Measurements from ENCODE around the gene TOM1. TPM values are rescaled to one million over a fixed set of nuclear protein-coding genes. Genes with fewer than 3 reads are reported as not detected.
A peak's percentile ranks its signal among the peaks of the same experiment; 100 is the strongest.
"Not testable (repeated sequence)": the region's sequence is repeated elsewhere in the genome, so short reads cannot be mapped to it uniquely, and the experiment has no call there.

The TOM1 gene
- total and polyA plus RNA-seq, 7 experiments from 2014 or later, result 32.3 to 225 (median 55.3) TPM

- Mint-ChIP-seq H3K9me3 (no peaks in the 10 kb centered on the region), H3K27ac (no peak overlapping the region), H3K4me3 (no peak overlapping the region), H3K27me3 (peaks cover 0 to 3% (median under 1%) of the 10 kb centered on the region in 5 donors), H3K36me3 (no peaks in the 10 kb centered on the region), H3K4me1 (peaks cover 0 to 9% (median 0%) of the 10 kb centered on the region in 7 donors)
- no peaks in the 10 kb centered on the region for H3K4me1 ChIP-seq (ENCODE audit: control insufficient read depth in 2 of 2, insufficient read depth in 2 of 2, low read length in 2 of 2)
- H3K27me3 ChIP-seq (ENCODE audit: control insufficient read depth in 2 of 2, insufficient read depth in 2 of 2, low read length in 2 of 2), result no peaks in the 10 kb centered on the region
- CTCF ChIA-PET, result no interaction called here
- no peak overlapping the region for H3K4me3 ChIP-seq (ENCODE audit: low read length)
- no peak for DNase-seq
- no peak overlapping the region for H3K27ac ChIP-seq (ENCODE audit: low read depth, low read length)
- POLR2A ChIA-PET, result no interaction called here
- intact Hi-C loops (cut with micrococcal nuclease), result no loop called here
- no peaks in the 10 kb centered on the region for H3K36me3 ChIP-seq (ENCODE audit: control insufficient read depth in 2 of 3, insufficient read depth in 3 of 3, low read length in 3 of 3)
- no peaks in the 10 kb centered on the region for H3K9me3 ChIP-seq (ENCODE audit: control insufficient read depth in 2 of 3, low read length in 3 of 3)
- ATAC-seq, result no peak
Observed at GRCh38 chr22:35394011-35394312, 94.3 kb downstream of the TOM1 start.

- no peaks in the 10 kb centered on the region for H3K27me3 Mint-ChIP-seq
- H3K36me3 Mint-ChIP-seq, result peaks cover 0 to 1% (median 0%) of the 10 kb centered on the region in 5 donors
- H3K4me1 ChIP-seq (ENCODE audit: control insufficient read depth in 2 of 2, insufficient read depth in 2 of 2, low read length in 2 of 2), result peaks cover 4 to 5% of the 10 kb centered on the region in 2 donors
- no peak overlapping the region for H3K4me3 ChIP-seq (ENCODE audit: low read length)
- no peaks in the 10 kb centered on the region for H3K9me3 ChIP-seq (ENCODE audit: control insufficient read depth in 2 of 3, low read length in 3 of 3)
- peaks cover 0 to 13% (median 7%) of the 10 kb centered on the region in 7 donors for H3K4me1 Mint-ChIP-seq
- DNase-seq (no peak), ATAC-seq (no peak)
- no peak overlapping the region for H3K27ac Mint-ChIP-seq
- intact Hi-C loops (cut with micrococcal nuclease), result no loop called here
- ChIA-PET CTCF (interaction anchor here (0.6 kb wide), 1 partner anchor 19 kb away, joined by 3 read pairs; no protein-coding TSS in a partner anchor), POLR2A (no interaction called here)
- peaks cover 0 to 7% (median 0%) of the 10 kb centered on the region in 11 donors for H3K9me3 Mint-ChIP-seq
- no peaks in the 10 kb centered on the region for H3K36me3 ChIP-seq (ENCODE audit: control insufficient read depth in 2 of 3, insufficient read depth in 3 of 3, low read length in 3 of 3)
- no peaks in the 10 kb centered on the region for H3K27me3 ChIP-seq (ENCODE audit: control insufficient read depth in 2 of 2, insufficient read depth in 2 of 2, low read length in 2 of 2)
- H3K4me3 Mint-ChIP-seq, result no peak overlapping the region
- H3K27ac ChIP-seq (ENCODE audit: low read depth, low read length), result no peak overlapping the region
Observed at GRCh38 chr22:35394810-35395563, 95.3 kb downstream of the TOM1 start.

DNA sequence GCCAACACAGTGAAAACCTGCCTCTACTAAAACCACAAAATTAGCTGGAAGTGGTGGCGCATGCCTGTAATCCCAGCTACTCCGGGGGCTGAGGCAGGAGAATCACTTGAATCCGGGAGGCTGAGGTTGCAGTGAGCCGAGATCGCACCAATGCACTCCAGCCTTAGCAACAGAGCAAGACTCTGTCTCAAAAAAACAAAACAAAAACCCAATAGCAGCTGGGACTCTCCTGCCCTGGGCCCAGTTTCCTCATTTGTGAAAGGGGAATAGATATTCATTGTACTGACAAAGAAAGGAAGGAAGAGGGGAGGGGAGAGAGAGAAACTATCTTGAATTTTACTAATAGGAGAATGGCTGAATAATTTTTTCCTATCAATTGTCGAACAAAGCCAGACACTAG is 96.9 kb downstream of the TOM1 start:
- H3K4me3 ChIP-seq (ENCODE audit: low read length); H3K9me3 ChIP-seq (ENCODE audit: control insufficient read depth in 2 of 3, low read length in 3 of 3); POLR2A ChIA-PET; H3K4me3 Mint-ChIP-seq; H3K27me3 ChIP-seq (ENCODE audit: control insufficient read depth in 2 of 2, insufficient read depth in 2 of 2, low read length in 2 of 2); H3K27me3 Mint-ChIP-seq; H3K27ac ChIP-seq (ENCODE audit: low read depth, low read length); H3K4me1 ChIP-seq (ENCODE audit: control insufficient read depth in 2 of 2, insufficient read depth in 2 of 2, low read length in 2 of 2); intact Hi-C loops (cut with micrococcal nuclease); H3K36me3 Mint-ChIP-seq; DNase-seq; H3K9me3 Mint-ChIP-seq; H3K36me3 ChIP-seq (ENCODE audit: control insufficient read depth in 2 of 3, insufficient read depth in 3 of 3, low read length in 3 of 3); ATAC-seq; CTCF ChIA-PET: not testable (repeated sequence)
- H3K4me1 Mint-ChIP-seq, result peaks cover 9 to 23% (median 17%) of the 10 kb centered on the region in 7 donors
- H3K27ac Mint-ChIP-seq, result peak overlapping the region in 1 of 9 donors; percentile 51

GRCh38 chr22:35397095-35397904 is 97.6 kb downstream of the TOM1 start:
- DNase-seq, result no peak
- Mint-ChIP-seq H3K27ac (peak overlapping the region in 1 of 9 donors; percentile 21), H3K27me3 (no peaks in the 10 kb centered on the region), H3K36me3 (peaks cover 0 to 12% (median 8%) of the 10 kb centered on the region in 5 donors), H3K4me3 (peak overlapping the region in 1 of 10 donors; percentile 21), H3K9me3 (peaks cover 0 to 7% (median 0%) of the 10 kb centered on the region in 11 donors), H3K4me1 (peaks cover 10 to 26% (median 19%) of the 10 kb centered on the region in 7 donors)
- ATAC-seq, result no peak
- POLR2A ChIA-PET, result no interaction called here
- H3K4me3 ChIP-seq (ENCODE audit: low read length), result no peak overlapping the region
- intact Hi-C loops (cut with micrococcal nuclease), result no loop called here
- no peak overlapping the region for H3K27ac ChIP-seq (ENCODE audit: low read depth, low read length)
- H3K27me3 ChIP-seq (ENCODE audit: control insufficient read depth in 2 of 2, insufficient read depth in 2 of 2, low read length in 2 of 2), result no peaks in the 10 kb centered on the region
- peaks cover 5 to 7% of the 10 kb centered on the region in 2 donors for H3K4me1 ChIP-seq (ENCODE audit: control insufficient read depth in 2 of 2, insufficient read depth in 2 of 2, low read length in 2 of 2)
- CTCF ChIA-PET, result interaction anchor here (0.7 kb wide), 1 partner anchor 56 kb away, joined by 4 read pairs; no protein-coding TSS in a partner anchor
- no peaks in the 10 kb centered on the region for H3K36me3 ChIP-seq (ENCODE audit: control insufficient read depth in 2 of 3, insufficient read depth in 3 of 3, low read length in 3 of 3)
- H3K9me3 ChIP-seq (ENCODE audit: control insufficient read depth in 2 of 3, low read length in 3 of 3), result no peaks in the 10 kb centered on the region

Small RNAs within 50 kb of the gene (microRNA-seq; reads per million reads assigned to microRNA genes)
- gene MIR3909 (ENCODE audit: borderline microRNAs expressed), result 2.6 reads per million
- not detected for gene MIR6069 (ENCODE audit: borderline microRNAs expressed)

Other genes starting within 250 kb of the TOM1 start
- not detected for gene ISX, start 233.7 kb upstream of the TOM1 start, total RNA-seq
- not detected for gene ISX, start 233.7 kb upstream of the TOM1 start, polyA plus RNA-seq
- gene HMGXB4, start 42.4 kb upstream of the TOM1 start, total RNA-seq, result 10 to 100 TPM; 23.3 to 39.1 (median 32.2) TPM
- 10 to 100 TPM; 12.2 to 12.8 TPM for gene HMGXB4, start 42.4 kb upstream of the TOM1 start, polyA plus RNA-seq
- gene HMOX1, start 81.2 kb downstream of the TOM1 start, total RNA-seq, result 10 to 100 TPM in 1 of 5 experiments, 1 to 10 TPM in 3, under 1 TPM in 1; 0.92 to 54.0 (median 6.6) TPM
- under 1 TPM; 0.14 to 0.19 TPM for gene HMOX1, start 81.2 kb downstream of the TOM1 start, polyA plus RNA-seq
- gene MCM5, start 100.2 kb downstream of the TOM1 start, total RNA-seq, result 100 to 1,000 TPM in 1 of 5 experiments, 10 to 100 TPM in 4; 34.7 to 208 (median 50.7) TPM
- gene MCM5, start 100.2 kb downstream of the TOM1 start, polyA plus RNA-seq, result 10 to 100 TPM; 19.7 to 26.4 TPM
- 1 to 10 TPM in 1 of 5 experiments, under 1 TPM in 1, not detected in 3; 0.24 to 1.4 TPM for gene RASD2, start 240.9 kb downstream of the TOM1 start, total RNA-seq
- gene RASD2, start 240.9 kb downstream of the TOM1 start, polyA plus RNA-seq, result under 1 TPM in 1 of 2 donors, not detected in 1; 0.05 TPM